GM23248 (cell line): ENCODE results near the gene P2RY2.

Experiments
- EZH2 ChIP-seq: fragments of 200-600 bp; sonication (generic); IDR thresholded peaks from 2 replicates; pipeline ENCODE4 v1.6.1; 2018; ENCODE audit warnings: antibody characterized with exemption, mild to moderate bottlenecking; ENCODE audit not compliant: insufficient read depth, poor library complexity, severe bottlenecking
- EZH2phosphoT487 ChIP-seq: fragments of 200-600 bp; sonication (generic); IDR thresholded peaks from 2 replicates; pipeline ENCODE4 v1.6.1; 2018; ENCODE audit warnings: antibody characterized with exemption, moderate library complexity, mild to moderate bottlenecking, low read depth; ENCODE audit not compliant: insufficient read depth

DNA sequence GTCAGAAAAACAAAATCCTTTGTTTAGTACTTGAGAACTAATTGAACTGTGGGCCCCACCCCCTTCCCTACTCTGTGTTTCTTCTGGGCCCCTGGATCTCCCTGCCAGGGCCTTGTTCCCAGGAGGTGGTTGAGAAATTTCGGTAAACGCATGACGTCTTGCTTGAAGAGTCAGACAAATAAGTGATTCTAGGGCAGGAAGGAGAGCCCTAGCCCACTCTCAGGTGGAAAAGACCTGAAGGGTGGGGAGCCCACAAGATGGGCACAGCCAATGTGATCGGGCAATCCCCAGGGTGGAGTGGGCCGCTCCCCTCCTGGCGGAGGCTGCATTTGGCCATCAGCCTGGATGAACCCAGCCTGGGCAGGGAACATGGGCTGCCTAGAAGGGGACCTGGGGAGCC is 16.8 kb upstream of the P2RY2 start:
- TF ChIP-seq EZH2 (no peak), EZH2phosphoT487 (no peak)
